NCI-H345 (cell line): Measurements from ENCODE around the gene PWP2.
"Not testable (repeated sequence)": the region's sequence is repeated elsewhere in the genome, so short reads cannot be mapped to it uniquely, and the experiment has no call there.

Experiments used
- DNase-seq: peaks from one replicate; lab custom pipeline; 2025; lab: John Stamatoyannopoulos, UW

PWP2 gene

GRCh38 chr21:44083631-44084291 is 23.4 kb upstream of the PWP2 start:
- DNase-seq, result no peak

GRCh38 chr21:44084496-44085241 is 22.5 kb upstream of the PWP2 start:
- no peak for DNase-seq

GRCh38 chr21:44085491-44086321 is 21.5 kb upstream of the PWP2 start:
- no peak for DNase-seq

GRCh38 chr21:44086636-44087425 is 20.4 kb upstream of the PWP2 start:
- no peak for DNase-seq

GRCh38 chr21:44087426-44088400 is 19.5 kb upstream of the PWP2 start:
- DNase-seq, result no peak

- DNase-seq, result no peak
These were observed 18.8 kb upstream of the PWP2 start for GRCh38 chr21:44088401-44088780.

GRCh38 chr21:44089001-44089911 is 17.9 kb upstream of the PWP2 start:
- DNase-seq, result no peak

- no peak for DNase-seq
These were observed 16.9 kb upstream of the PWP2 start for GRCh38 chr21:44090325-44090724.

GRCh38 chr21:44092211-44092610 is 15.0 kb upstream of the PWP2 start:
- no peak for DNase-seq

- no peak for DNase-seq
These were observed 13.4 kb upstream of the PWP2 start for GRCh38 chr21:44093761-44094160.

- DNase-seq, result no peak
These were observed 12.4 kb upstream of the PWP2 start for GRCh38 chr21:44094832-44095231.

GRCh38 chr21:44098507-44098906 is 8.7 kb upstream of the PWP2 start:
- DNase-seq, result not testable (repeated sequence)

- DNase-seq, result not testable (repeated sequence)
These were observed 8.2 kb upstream of the PWP2 start for GRCh38 chr21:44098964-44099363.

- not testable (repeated sequence) for DNase-seq
These were observed 390 bp downstream of the PWP2 start for GRCh38 chr21:44107589-44107988.

- not testable (repeated sequence) for DNase-seq
These were observed 6.6 kb downstream of the PWP2 start for GRCh38 chr21:44113702-44114371.

- DNase-seq, result not testable (repeated sequence)
These were observed 14.9 kb downstream of the PWP2 start for GRCh38 chr21:44122131-44122530.

- not testable (repeated sequence) for DNase-seq
These were observed 20.6 kb downstream of the PWP2 start for GRCh38 chr21:44127827-44128226.

- DNase-seq, result not testable (repeated sequence)
These were observed 26.5 kb downstream of the PWP2 start for GRCh38 chr21:44133715-44134057.

- not testable (repeated sequence) for DNase-seq
These were observed 27.5 kb downstream of the PWP2 start for GRCh38 chr21:44134732-44135131.
